Neural crest cell (in vitro differentiated cells): Measurements from ENCODE around the gene TTC39B. TPM values are rescaled to one million over a fixed set of nuclear protein-coding genes. Genes with fewer than 3 reads are reported as not detected.

Source experiments
- DNase-seq: peaks from one replicate; pipeline ENCODE4 v3.0.0; 2021; ENCODE audit warnings: low read depth, mixed read lengths, low spot score
- H3K27ac Mint-ChIP-seq: one replicate; pipeline ENCODE4 v1.8.0; 2021; ENCODE audit warnings: mild to moderate bottlenecking, mixed read lengths; ENCODE audit not compliant: unreplicated experiment
- H3K27me3 Mint-ChIP-seq: 2 replicates; pipeline ENCODE4 v1.8.0; 2021; ENCODE audit warnings: low read depth, mild to moderate bottlenecking, mixed read lengths
- H3K36me3 Mint-ChIP-seq: 2 replicates; pipeline ENCODE4 v1.8.0; 2021; ENCODE audit warnings: low read depth, mild to moderate bottlenecking, mixed read lengths
- H3K4me1 Mint-ChIP-seq: 2 replicates; pipeline ENCODE4 v1.8.0; 2021; ENCODE audit warnings: mixed read lengths
- H3K4me3 Mint-ChIP-seq: one replicate; pipeline ENCODE4 v1.8.0; 2021; ENCODE audit warnings: mild to moderate bottlenecking, mixed read lengths
- H3K9me3 Mint-ChIP-seq: 2 replicates; pipeline ENCODE4 v1.8.0; 2021; ENCODE audit warnings: mixed read lengths
- CTCF ChIP-seq: fragments of 200-600 bp; sonication (generic); conservative IDR thresholded peaks from 2 replicates; pipeline ENCODE4 v1.5.0; 2021; ENCODE audit warnings: antibody characterized with exemption, mild to moderate bottlenecking
- total RNA-seq: library from RNA; stranded (reverse); gene quantifications from 2 replicates; pipeline ENCODE4 v1.2.1, GENCODE V29; 2021

TTC39B gene
- total RNA-seq, 1 donor from 2014 or later = 3.7 TPM

DNA sequence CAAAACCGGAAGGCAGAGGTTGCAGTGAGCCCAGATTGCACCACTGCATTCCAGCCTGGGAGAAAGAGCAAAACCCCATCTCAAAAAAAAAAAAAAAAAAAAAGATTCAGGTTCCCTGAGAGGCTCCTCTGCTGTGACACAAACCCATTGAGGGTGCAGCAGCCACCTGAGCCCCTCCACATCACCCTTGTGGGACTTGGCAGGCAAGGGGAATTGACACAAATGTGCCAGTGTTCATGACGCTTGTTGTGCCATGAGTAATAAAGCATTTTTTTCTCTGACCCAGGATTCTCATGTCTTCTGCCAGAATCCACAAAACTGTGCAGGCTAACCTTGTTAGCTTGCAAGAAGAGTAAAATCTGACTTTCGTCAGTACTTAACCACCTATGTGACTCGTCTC, 149.6 kb downstream of the TTC39B start:
- TF ChIP-seq CTCF = no peak
- Mint-ChIP-seq H3K36me3 (no peaks in the 10 kb centered on the region), H3K27ac (no peak overlapping the region), H3K9me3 (peaks cover 4% of the 10 kb centered on the region), H3K27me3 (no peaks in the 10 kb centered on the region), H3K4me1 (peaks cover 25% of the 10 kb centered on the region), H3K4me3 (no peak overlapping the region)
- DNase-seq = no peak

DNA sequence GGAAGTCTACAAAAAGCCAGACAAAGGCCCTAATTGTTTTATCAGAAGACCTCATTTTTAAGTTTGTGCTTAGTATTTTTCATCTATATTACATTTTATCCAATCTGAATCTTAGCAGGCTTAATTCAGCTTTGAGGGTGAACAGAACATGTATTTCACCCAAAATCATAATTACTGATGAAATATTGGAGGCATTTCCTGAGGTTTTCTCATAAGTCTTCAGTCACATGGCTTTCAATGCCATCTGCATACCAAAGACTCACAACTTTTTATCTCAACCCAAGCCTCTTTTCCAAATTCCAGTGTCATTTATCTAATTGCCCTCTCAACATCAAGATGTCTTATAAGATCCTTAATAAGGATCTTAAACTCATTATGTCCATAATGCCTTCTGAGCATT, 150.8 kb downstream of the TTC39B start:
- peaks cover 25% of the 10 kb centered on the region for H3K4me1 Mint-ChIP-seq
- H3K27ac Mint-ChIP-seq = peak overlapping the region; percentile 0
- no peak overlapping the region for H3K4me3 Mint-ChIP-seq
- no peak for DNase-seq
- H3K9me3 Mint-ChIP-seq = peaks cover 4% of the 10 kb centered on the region
- no peaks in the 10 kb centered on the region for H3K36me3 Mint-ChIP-seq
- no peak for TF ChIP-seq CTCF
- H3K27me3 Mint-ChIP-seq = no peaks in the 10 kb centered on the region

GRCh38 chr9:15155826-15156225, 151.2 kb downstream of the TTC39B start:
- Mint-ChIP-seq H3K4me1 (peaks cover 25% of the 10 kb centered on the region), H3K36me3 (no peaks in the 10 kb centered on the region), H3K9me3 (peaks cover 4% of the 10 kb centered on the region), H3K27ac (no peak overlapping the region), H3K27me3 (no peaks in the 10 kb centered on the region), H3K4me3 (no peak overlapping the region)
- no peak for DNase-seq
- no peak for TF ChIP-seq CTCF

DNA sequence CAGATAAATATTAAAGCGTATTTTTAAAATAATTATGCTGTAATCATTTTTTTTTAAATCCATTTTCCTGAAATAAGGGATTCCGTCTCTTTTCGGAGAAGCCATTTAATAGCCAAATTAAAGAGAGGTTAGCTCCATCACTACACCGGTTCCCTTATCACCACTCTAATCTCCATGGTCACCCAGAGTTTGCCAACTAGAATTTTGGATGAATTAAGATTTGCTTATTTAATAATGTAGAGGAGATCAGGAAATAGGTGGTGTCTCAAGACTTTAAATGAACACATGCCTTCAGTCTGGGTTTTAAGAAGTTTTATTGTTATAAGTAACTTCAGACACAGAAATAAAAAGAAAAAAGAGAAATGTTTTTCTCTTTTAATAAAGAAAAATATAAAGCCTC, 151.7 kb downstream of the TTC39B start:
- no peak for DNase-seq
- Mint-ChIP-seq H3K27me3 (no peaks in the 10 kb centered on the region), H3K36me3 (no peaks in the 10 kb centered on the region), H3K27ac (no peak overlapping the region), H3K4me1 (peaks cover 22% of the 10 kb centered on the region), H3K9me3 (peaks cover 4% of the 10 kb centered on the region), H3K4me3 (no peak overlapping the region)
- TF ChIP-seq CTCF = no peak

- Mint-ChIP-seq H3K9me3 (peaks cover 4% of the 10 kb centered on the region), H3K4me1 (peaks cover 22% of the 10 kb centered on the region), H3K27ac (no peak overlapping the region), H3K4me3 (no peak overlapping the region), H3K36me3 (no peaks in the 10 kb centered on the region), H3K27me3 (no peaks in the 10 kb centered on the region)
- no peak for TF ChIP-seq CTCF
- no peak for DNase-seq
Measured at GRCh38 chr9:15154677-15155076, 152.3 kb downstream of the TTC39B start.

GRCh38 chr9:15153961-15154360, 153.1 kb downstream of the TTC39B start:
- no peak for TF ChIP-seq CTCF
- Mint-ChIP-seq H3K4me3 (no peak overlapping the region), H3K36me3 (no peaks in the 10 kb centered on the region), H3K4me1 (peaks cover 22% of the 10 kb centered on the region), H3K9me3 (peaks cover 4% of the 10 kb centered on the region), H3K27ac (no peak overlapping the region), H3K27me3 (no peaks in the 10 kb centered on the region)
- DNase-seq = no peak
